HL-60 (cell line): ENCODE data around the gene PTPRM.

ENCODE experiments used
- TF ChIP-seq, protein P1 (sequence below): IDR thresholded peaks from one replicate; pipeline ENCODE4 v1.5.1; 2011; ENCODE audit warnings: low read length, control low read depth, inconsistent platforms; ENCODE audit not compliant: insufficient read depth
- TF ChIP-seq, protein P2 (sequence below): IDR thresholded peaks from 2 replicates; pipeline ENCODE4 v1.6.1; 2012; ENCODE audit warnings: low read depth; ENCODE audit not compliant: insufficient replicate concordance

- TF ChIP-seq, protein P1, sequence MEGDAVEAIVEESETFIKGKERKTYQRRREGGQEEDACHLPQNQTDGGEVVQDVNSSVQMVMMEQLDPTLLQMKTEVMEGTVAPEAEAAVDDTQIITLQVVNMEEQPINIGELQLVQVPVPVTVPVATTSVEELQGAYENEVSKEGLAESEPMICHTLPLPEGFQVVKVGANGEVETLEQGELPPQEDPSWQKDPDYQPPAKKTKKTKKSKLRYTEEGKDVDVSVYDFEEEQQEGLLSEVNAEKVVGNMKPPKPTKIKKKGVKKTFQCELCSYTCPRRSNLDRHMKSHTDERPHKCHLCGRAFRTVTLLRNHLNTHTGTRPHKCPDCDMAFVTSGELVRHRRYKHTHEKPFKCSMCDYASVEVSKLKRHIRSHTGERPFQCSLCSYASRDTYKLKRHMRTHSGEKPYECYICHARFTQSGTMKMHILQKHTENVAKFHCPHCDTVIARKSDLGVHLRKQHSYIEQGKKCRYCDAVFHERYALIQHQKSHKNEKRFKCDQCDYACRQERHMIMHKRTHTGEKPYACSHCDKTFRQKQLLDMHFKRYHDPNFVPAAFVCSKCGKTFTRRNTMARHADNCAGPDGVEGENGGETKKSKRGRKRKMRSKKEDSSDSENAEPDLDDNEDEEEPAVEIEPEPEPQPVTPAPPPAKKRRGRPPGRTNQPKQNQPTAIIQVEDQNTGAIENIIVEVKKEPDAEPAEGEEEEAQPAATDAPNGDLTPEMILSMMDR, result no peak
- TF ChIP-seq, protein P2, sequence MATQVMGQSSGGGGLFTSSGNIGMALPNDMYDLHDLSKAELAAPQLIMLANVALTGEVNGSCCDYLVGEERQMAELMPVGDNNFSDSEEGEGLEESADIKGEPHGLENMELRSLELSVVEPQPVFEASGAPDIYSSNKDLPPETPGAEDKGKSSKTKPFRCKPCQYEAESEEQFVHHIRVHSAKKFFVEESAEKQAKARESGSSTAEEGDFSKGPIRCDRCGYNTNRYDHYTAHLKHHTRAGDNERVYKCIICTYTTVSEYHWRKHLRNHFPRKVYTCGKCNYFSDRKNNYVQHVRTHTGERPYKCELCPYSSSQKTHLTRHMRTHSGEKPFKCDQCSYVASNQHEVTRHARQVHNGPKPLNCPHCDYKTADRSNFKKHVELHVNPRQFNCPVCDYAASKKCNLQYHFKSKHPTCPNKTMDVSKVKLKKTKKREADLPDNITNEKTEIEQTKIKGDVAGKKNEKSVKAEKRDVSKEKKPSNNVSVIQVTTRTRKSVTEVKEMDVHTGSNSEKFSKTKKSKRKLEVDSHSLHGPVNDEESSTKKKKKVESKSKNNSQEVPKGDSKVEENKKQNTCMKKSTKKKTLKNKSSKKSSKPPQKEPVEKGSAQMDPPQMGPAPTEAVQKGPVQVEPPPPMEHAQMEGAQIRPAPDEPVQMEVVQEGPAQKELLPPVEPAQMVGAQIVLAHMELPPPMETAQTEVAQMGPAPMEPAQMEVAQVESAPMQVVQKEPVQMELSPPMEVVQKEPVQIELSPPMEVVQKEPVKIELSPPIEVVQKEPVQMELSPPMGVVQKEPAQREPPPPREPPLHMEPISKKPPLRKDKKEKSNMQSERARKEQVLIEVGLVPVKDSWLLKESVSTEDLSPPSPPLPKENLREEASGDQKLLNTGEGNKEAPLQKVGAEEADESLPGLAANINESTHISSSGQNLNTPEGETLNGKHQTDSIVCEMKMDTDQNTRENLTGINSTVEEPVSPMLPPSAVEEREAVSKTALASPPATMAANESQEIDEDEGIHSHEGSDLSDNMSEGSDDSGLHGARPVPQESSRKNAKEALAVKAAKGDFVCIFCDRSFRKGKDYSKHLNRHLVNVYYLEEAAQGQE, result no peak
These were observed 641.6 kb downstream of the PTPRM start for GRCh38 chr18:8208716-8209115.
